HepG2 (cell line): ENCODE results near the gene TSPAN5.

Source experiments
- CHD2 ChIP-seq: IDR thresholded peaks from 2 replicates; pipeline ENCODE4 v1.6.1; 2011; ENCODE audit warnings: low read depth, low read length, improper control_type of control experiment
- FOXK1 ChIP-seq: sonication (generic); formaldehyde crosslinking; IDR thresholded peaks from 2 replicates; pipeline ENCODE4 v1.4.0; 2020; ENCODE audit warnings: low read depth, missing genetic modification reagents, borderline replicate concordance
- HDAC2 ChIP-seq: sonication (generic); formaldehyde crosslinking; IDR thresholded peaks from 2 replicates; pipeline ENCODE4 v1.4.0; 2020; ENCODE audit warnings: missing genetic modification reagents
- REST ChIP-seq, 2 experiments: IDR thresholded peaks; 2 replicates each; pipeline ENCODE4 v1.6.1; 2011 to 2012; ENCODE audit warnings: low read length in 2 of 2, borderline replicate concordance in 1 of 2, low read depth in 1 of 2, mild to moderate bottlenecking in 1 of 2, moderate library complexity in 1 of 2
- SIN3A ChIP-seq: IDR thresholded peaks from 2 replicates; pipeline ENCODE4 v1.6.1; 2011; ENCODE audit warnings: low read depth, mild to moderate bottlenecking, control low read depth, low read length, borderline replicate concordance
- ZNF10 ChIP-seq: sonication (generic); formaldehyde crosslinking; IDR thresholded peaks from 2 replicates; pipeline ENCODE4 v1.4.0; 2020; ENCODE audit warnings: mild to moderate bottlenecking, low read depth, missing genetic modification reagents, borderline replicate concordance
- ZNF354B ChIP-seq: sonication (generic); formaldehyde crosslinking; IDR thresholded peaks from 2 replicates; pipeline ENCODE4 v1.8.0; 2022; ENCODE audit warnings: mild to moderate bottlenecking, missing genetic modification reagents
- TF ChIP-seq, protein P1 (sequence below): IDR thresholded peaks from 2 replicates; pipeline ENCODE4 v1.6.1; 2016

DNA sequence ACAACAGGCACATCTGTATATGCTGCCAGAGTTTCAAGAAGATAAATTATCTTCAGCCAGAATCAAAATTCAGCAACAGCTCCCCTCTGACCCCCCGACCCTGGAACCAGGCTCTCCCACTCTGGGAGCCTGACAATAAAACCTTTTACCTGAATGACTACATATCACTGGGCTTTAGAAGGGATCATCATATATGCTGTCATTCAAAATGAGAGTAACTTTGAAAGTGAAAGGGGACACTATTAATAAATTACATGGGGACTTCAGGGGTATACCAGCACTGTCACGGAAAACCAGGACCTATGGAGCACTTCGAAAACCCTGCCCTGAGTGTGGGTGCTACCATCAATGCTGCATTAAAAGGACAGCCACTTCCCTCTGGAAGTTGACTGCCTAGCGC lies 26.2 kb downstream of the TSPAN5 start:
- no peak for TF ChIP-seq FOXK1 (CRISPR knock-in tag)
- TF ChIP-seq CHD2, result no peak
- TF ChIP-seq, protein P1, sequence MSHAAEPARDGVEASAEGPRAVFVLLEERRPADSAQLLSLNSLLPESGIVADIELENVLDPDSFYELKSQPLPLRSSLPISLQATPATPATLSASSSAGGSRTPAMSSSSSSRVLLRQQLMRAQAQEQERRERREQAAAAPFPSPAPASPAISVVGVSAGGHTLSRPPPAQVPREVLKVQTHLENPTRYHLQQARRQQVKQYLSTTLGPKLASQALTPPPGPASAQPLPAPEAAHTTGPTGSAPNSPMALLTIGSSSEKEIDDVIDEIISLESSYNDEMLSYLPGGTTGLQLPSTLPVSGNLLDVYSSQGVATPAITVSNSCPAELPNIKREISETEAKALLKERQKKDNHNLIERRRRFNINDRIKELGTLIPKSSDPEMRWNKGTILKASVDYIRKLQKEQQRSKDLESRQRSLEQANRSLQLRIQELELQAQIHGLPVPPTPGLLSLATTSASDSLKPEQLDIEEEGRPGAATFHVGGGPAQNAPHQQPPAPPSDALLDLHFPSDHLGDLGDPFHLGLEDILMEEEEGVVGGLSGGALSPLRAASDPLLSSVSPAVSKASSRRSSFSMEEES (CRISPR knock-in tag), result no peak
- TF ChIP-seq ZNF10 (CRISPR knock-in tag), result no peak
- TF ChIP-seq ZNF354B (CRISPR knock-in tag), result no peak
- no peak for TF ChIP-seq HDAC2 (CRISPR knock-in tag)
- TF ChIP-seq SIN3A, result no peak
- no peak for TF ChIP-seq REST (IDR thresholded peaks at IDR 0.05; ENCODE audit: borderline replicate concordance in 1 of 2, low read depth in 1 of 2, low read length in 2 of 2)
